Measurements from ENCODE around the gene PPP1R9B.

GRCh38 chr17:50127697-50128361, 22.6 kb downstream of the PPP1R9B start:
- TF ChIP-seq, protein P1, sequence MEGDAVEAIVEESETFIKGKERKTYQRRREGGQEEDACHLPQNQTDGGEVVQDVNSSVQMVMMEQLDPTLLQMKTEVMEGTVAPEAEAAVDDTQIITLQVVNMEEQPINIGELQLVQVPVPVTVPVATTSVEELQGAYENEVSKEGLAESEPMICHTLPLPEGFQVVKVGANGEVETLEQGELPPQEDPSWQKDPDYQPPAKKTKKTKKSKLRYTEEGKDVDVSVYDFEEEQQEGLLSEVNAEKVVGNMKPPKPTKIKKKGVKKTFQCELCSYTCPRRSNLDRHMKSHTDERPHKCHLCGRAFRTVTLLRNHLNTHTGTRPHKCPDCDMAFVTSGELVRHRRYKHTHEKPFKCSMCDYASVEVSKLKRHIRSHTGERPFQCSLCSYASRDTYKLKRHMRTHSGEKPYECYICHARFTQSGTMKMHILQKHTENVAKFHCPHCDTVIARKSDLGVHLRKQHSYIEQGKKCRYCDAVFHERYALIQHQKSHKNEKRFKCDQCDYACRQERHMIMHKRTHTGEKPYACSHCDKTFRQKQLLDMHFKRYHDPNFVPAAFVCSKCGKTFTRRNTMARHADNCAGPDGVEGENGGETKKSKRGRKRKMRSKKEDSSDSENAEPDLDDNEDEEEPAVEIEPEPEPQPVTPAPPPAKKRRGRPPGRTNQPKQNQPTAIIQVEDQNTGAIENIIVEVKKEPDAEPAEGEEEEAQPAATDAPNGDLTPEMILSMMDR (IDR thresholded peaks at IDR 0.05): no peak
- TF ChIP-seq POLR2A (IDR thresholded peaks at IDR 0.05): no peak
